Caco-2 (cell line): ENCODE measurements around the gene RTP2. TPM values are rescaled to one million over a fixed set of nuclear protein-coding genes. Genes with fewer than 3 reads are reported as not detected.

Source experiments
- BruUV-seq: library from RNA; stranded (reverse); fragments of 400-500 nt; replicated peaks from 2 replicates; lab custom pipeline; 2021; lab: Mats Ljungman, UMichigan
- CTCF ChIA-PET: fragments of 300-600 bp; sonication (Branson Sonifier 250); formaldehyde crosslinking; loops from one replicate; lab custom pipeline; 2022; ENCODE audit warnings: antibody characterized with exemption; lab: Charles Lee
- POLR2A ChIA-PET: fragments of 300-600 bp; sonication (Branson Sonifier 250); formaldehyde crosslinking; loops from one replicate; lab custom pipeline; 2022; ENCODE audit warnings: antibody characterized with exemption; lab: Charles Lee
- DNase-seq, 2 experiments: peaks; one replicate each; pipeline versions ENCODE4 v3.0.0 to v3.0.0-alpha.2; 2020 to 2022
- H3K27me3 ChIP-seq: replicated peaks from 2 replicates; pipeline ENCODE4 v1.6.0; 2011; ENCODE audit warnings: low read length; ENCODE audit not compliant: control insufficient read depth, insufficient read depth
- H3K36me3 ChIP-seq: 2 replicates; pipeline ENCODE4 v1.5.1; 2011; ENCODE audit warnings: low read length; ENCODE audit not compliant: control insufficient read depth, insufficient read depth
- H3K4me1 ChIP-seq: fragments of 250-450 bp; sonication (Bioruptor Pico); 2 replicates; pipeline ENCODE4 v1.5.1; 2020; ENCODE audit warnings: mild to moderate bottlenecking
- H3K4me3 ChIP-seq: 2 replicates; pipeline ENCODE4 v1.5.1; 2011; ENCODE audit warnings: low read depth, mild to moderate bottlenecking, control low read depth, low read length
- H3K9me3 ChIP-seq: fragments of 250-450 bp; sonication (Bioruptor Pico); 2 replicates; pipeline ENCODE4 v1.5.1; 2020; ENCODE audit warnings: mild to moderate bottlenecking, moderate library complexity
- H3K27ac Mint-ChIP-seq: one replicate; pipeline ENCODE4 v1.8.0; 2022; ENCODE audit warnings: mixed read lengths; ENCODE audit not compliant: unreplicated experiment
- H3K27me3 Mint-ChIP-seq: one replicate; pipeline ENCODE4 v1.8.0; 2022; ENCODE audit warnings: mixed read lengths; ENCODE audit not compliant: insufficient read depth, unreplicated experiment
- H3K36me3 Mint-ChIP-seq: one replicate; pipeline ENCODE4 v1.8.0; 2022; ENCODE audit warnings: mild to moderate bottlenecking, mixed read lengths; ENCODE audit not compliant: insufficient read depth, unreplicated experiment
- H3K4me1 Mint-ChIP-seq: one replicate; pipeline ENCODE4 v1.8.0; 2022; ENCODE audit warnings: low read depth, mixed read lengths; ENCODE audit not compliant: unreplicated experiment
- H3K4me3 Mint-ChIP-seq: one replicate; pipeline ENCODE4 v1.8.0; 2022; ENCODE audit warnings: mild to moderate bottlenecking, moderate library complexity, mixed read lengths; ENCODE audit not compliant: unreplicated experiment
- H3K9me3 Mint-ChIP-seq: one replicate; pipeline ENCODE4 v1.8.0; 2022; ENCODE audit warnings: mixed read lengths; ENCODE audit not compliant: unreplicated experiment
- CTCF ChIP-seq, 2 experiments: fragments of 200-600 bp in 1 of 2; IDR thresholded peaks; 1 replicate in 1 of 2; 2 replicates in 1 of 2; pipeline versions ENCODE4 v1.5.1 to v1.8.0; 2011 to 2022; ENCODE audit warnings: antibody characterized with exemption in 1 of 2, control low read depth in 1 of 2, inconsistent platforms in 1 of 2, low read depth in 1 of 2, low read length in 1 of 2, mild to moderate bottlenecking in 1 of 2, moderate library complexity in 1 of 2; ENCODE audit not compliant: insufficient read depth in 1 of 2, severe bottlenecking in 1 of 2, unreplicated experiment in 1 of 2
- intact Hi-C: fragments of 100-400 bp; cut with micrococcal nuclease; formaldehyde crosslinking; loops from one replicate; pipeline ENCODE4 v1.10.0; 2022; ENCODE audit not compliant: unreplicated experiment
- total RNA-seq: library from RNA; stranded (reverse); gene quantifications from 2 replicates; pipeline ENCODE4 v1.2.3, GENCODE V29; 2022

The RTP2 gene
- total RNA-seq, 1 experiment from 2014 or later, result not detected

GRCh38 chr3:187748050-187748481 lies 45.7 kb upstream of the RTP2 start:
- Mint-ChIP-seq H3K9me3 (no peaks in the 10 kb centered on the region), H3K4me3 (peak overlapping the region; percentile 37), H3K36me3 (peaks cover 29% of the 10 kb centered on the region), H3K27me3 (no peaks in the 10 kb centered on the region), H3K27ac (no peak overlapping the region), H3K4me1 (peaks cover 25% of the 10 kb centered on the region)
- ChIA-PET POLR2A (interaction anchor here (0.6 to 1.0 kb wide), 3 partner anchors 304 to 519 kb away, joined by 3 to 12 read pairs (median 3); no protein-coding TSS in a partner anchor), CTCF (interaction anchor here (0.6 to 1.5 kb wide), 4 partner anchors 61 to 437 kb away, joined by 3 to 9 read pairs (median 6); no protein-coding TSS in a partner anchor)
- peak; percentile 88 to 93 for DNase-seq
- intact Hi-C loops, result loop anchor here (10.0 kb wide), 3 partner anchors 837 to 1087 kb away; no protein-coding TSS in a partner anchor
- peaks cover 44% of the 10 kb centered on the region for H3K4me1 ChIP-seq
- H3K4me3 ChIP-seq, result no peak overlapping the region
- no peaks in the 10 kb centered on the region for H3K9me3 ChIP-seq
- no peaks in the 10 kb centered on the region for H3K27me3 ChIP-seq
- H3K36me3 ChIP-seq, result no peaks in the 10 kb centered on the region
- BruUV-seq, result no TSS peak
- TF ChIP-seq CTCF (IDR thresholded peaks at IDR 0.05; ENCODE audit: insufficient read depth in 1 of 2, low read depth in 1 of 2, low read length in 1 of 2, severe bottlenecking in 1 of 2, unreplicated experiment in 1 of 2), result peak; percentile 93 to 97

GRCh38 chr3:187747506-187747905 lies 45.1 kb upstream of the RTP2 start:
- Histone ChIP-seq H3K4me3 (no peak overlapping the region), H3K27me3 (no peaks in the 10 kb centered on the region), H3K4me1 (peaks cover 45% of the 10 kb centered on the region), H3K36me3 (no peaks in the 10 kb centered on the region), H3K9me3 (no peaks in the 10 kb centered on the region)
- Mint-ChIP-seq H3K27ac (no peak overlapping the region), H3K27me3 (no peaks in the 10 kb centered on the region), H3K36me3 (peaks cover 29% of the 10 kb centered on the region), H3K9me3 (no peaks in the 10 kb centered on the region), H3K4me1 (peaks cover 25% of the 10 kb centered on the region), H3K4me3 (peak overlapping the region; percentile 37)
- intact Hi-C loops, result loop anchor here (10.0 kb wide), 3 partner anchors 837 to 1087 kb away; no protein-coding TSS in a partner anchor
- ChIA-PET POLR2A (interaction anchor here (0.7 to 1.0 kb wide), 3 partner anchors 305 to 1206 kb away, joined by 3 read pairs; no protein-coding TSS in a partner anchor), CTCF (interaction anchor here (0.6 to 1.5 kb wide), 6 partner anchors 61 to 437 kb away, joined by 3 to 9 read pairs (median 5); no protein-coding TSS in a partner anchor)
- TF ChIP-seq CTCF (IDR thresholded peaks at IDR 0.05; ENCODE audit: insufficient read depth in 1 of 2, low read depth in 1 of 2, low read length in 1 of 2, severe bottlenecking in 1 of 2, unreplicated experiment in 1 of 2), result no peak
- DNase-seq, result no peak
- no TSS peak for BruUV-seq

GRCh38 chr3:187746442-187747281 lies 44.3 kb upstream of the RTP2 start:
- no TSS peak for BruUV-seq
- H3K36me3 ChIP-seq, result no peaks in the 10 kb centered on the region
- Mint-ChIP-seq H3K36me3 (peaks cover 29% of the 10 kb centered on the region), H3K9me3 (no peaks in the 10 kb centered on the region), H3K4me3 (peak overlapping the region; percentile 98), H3K27ac (peak overlapping the region; percentile 97), H3K4me1 (peaks cover 22% of the 10 kb centered on the region), H3K27me3 (no peaks in the 10 kb centered on the region)
- intact Hi-C loops, result loop anchor here (10.0 kb wide), 3 partner anchors 838 to 1088 kb away; no protein-coding TSS in a partner anchor
- H3K4me1 ChIP-seq, result peaks cover 48% of the 10 kb centered on the region
- no peak for TF ChIP-seq CTCF (IDR thresholded peaks at IDR 0.05; ENCODE audit: insufficient read depth in 1 of 2, low read depth in 1 of 2, low read length in 1 of 2, severe bottlenecking in 1 of 2, unreplicated experiment in 1 of 2)
- H3K4me3 ChIP-seq, result peak overlapping the region; percentile 30
- ChIA-PET POLR2A (interaction anchor here (0.7 to 1.9 kb wide), 4 partner anchors 306 to 1207 kb away, joined by 3 to 36 read pairs (median 7); partner anchors contain the start of gene LPP), CTCF (interaction anchor here (0.6 to 1.5 kb wide), 5 partner anchors 62 to 404 kb away, joined by 3 to 9 read pairs (median 5); no protein-coding TSS in a partner anchor)
- H3K27me3 ChIP-seq, result no peaks in the 10 kb centered on the region
- H3K9me3 ChIP-seq, result no peaks in the 10 kb centered on the region
- DNase-seq, result no peak
